Astrocyte (in vitro differentiated cells and primary cell): ENCODE data around the gene NLRP6. TPM values are rescaled to one million over a fixed set of nuclear protein-coding genes. Genes with fewer than 3 reads are reported as not detected.
"Not testable (repeated sequence)": the region's sequence is repeated elsewhere in the genome, so short reads cannot be mapped to it uniquely, and the experiment has no call there.

Experiments used
- DNase-seq: peaks from one replicate; pipeline ENCODE4 v3.0.0-alpha.2; 2010; ENCODE audit warnings: low read depth
- FAIRE-seq: peaks from 2 replicates; lab custom pipeline; 2011; peaks lifted over from hg19 to GRCh38; lab: Jason Lieb, UNC
- H2AFZ ChIP-seq: 2 replicates; pipeline ENCODE4 v1.6.0; 2012; ENCODE audit warnings: low read depth, low read length, inconsistent platforms
- H3K27ac ChIP-seq: 2 replicates; pipeline ENCODE4 v1.5.1; 2011; ENCODE audit warnings: low read depth, low read length, inconsistent platforms
- H3K27me3 ChIP-seq: 2 replicates; pipeline ENCODE4 v1.6.0; 2011; ENCODE audit warnings: low read length, inconsistent platforms; ENCODE audit not compliant: insufficient read depth
- H3K36me3 ChIP-seq: 2 replicates; pipeline ENCODE4 v1.5.1; 2011; ENCODE audit warnings: low read length, inconsistent platforms; ENCODE audit not compliant: insufficient read depth
- H3K4me1 ChIP-seq: 2 replicates; pipeline ENCODE4 v1.5.1; 2011; ENCODE audit warnings: low read length, inconsistent platforms; ENCODE audit not compliant: insufficient read depth
- H3K4me2 ChIP-seq: 2 replicates; pipeline ENCODE4 v1.6.0; 2012; ENCODE audit warnings: low read length, inconsistent platforms
- H3K4me3 ChIP-seq: 2 replicates; pipeline ENCODE4 v1.5.1; 2011; ENCODE audit warnings: low read depth, mild to moderate bottlenecking, low read length, inconsistent platforms; ENCODE audit not compliant: insufficient read depth
- H3K79me2 ChIP-seq: 2 replicates; pipeline ENCODE4 v1.6.0; 2012; ENCODE audit warnings: mild to moderate bottlenecking, low read length, inconsistent platforms; ENCODE audit not compliant: insufficient read depth
- H3K9ac ChIP-seq: 2 replicates; pipeline ENCODE4 v1.6.0; 2012; ENCODE audit warnings: mild to moderate bottlenecking, low read length, inconsistent platforms
- H3K9me3 ChIP-seq: 2 replicates; pipeline ENCODE4 v1.5.1; 2012; ENCODE audit warnings: low read depth, mild to moderate bottlenecking, low read length, inconsistent platforms; ENCODE audit not compliant: insufficient read depth
- H4K20me1 ChIP-seq: 2 replicates; pipeline ENCODE4 v1.6.0; 2012; ENCODE audit warnings: low read length, inconsistent platforms; ENCODE audit not compliant: insufficient read depth
- H3K27ac Mint-ChIP-seq: one replicate; pipeline ENCODE4 v1.8.0; 2021; ENCODE audit warnings: mild to moderate bottlenecking, mixed read lengths; ENCODE audit not compliant: unreplicated experiment
- H3K27me3 Mint-ChIP-seq: one replicate; pipeline ENCODE4 v1.8.0; 2021; ENCODE audit warnings: low read depth, mixed read lengths; ENCODE audit not compliant: unreplicated experiment
- H3K36me3 Mint-ChIP-seq: one replicate; pipeline ENCODE4 v1.8.0; 2021; ENCODE audit warnings: low read depth, mixed read lengths; ENCODE audit not compliant: unreplicated experiment
- H3K4me1 Mint-ChIP-seq: one replicate; pipeline ENCODE4 v1.8.0; 2021; ENCODE audit warnings: low read depth, mixed read lengths; ENCODE audit not compliant: unreplicated experiment
- H3K4me3 Mint-ChIP-seq: one replicate; pipeline ENCODE4 v1.8.0; 2021; ENCODE audit warnings: mild to moderate bottlenecking, moderate library complexity, mixed read lengths; ENCODE audit not compliant: unreplicated experiment
- H3K9me3 Mint-ChIP-seq: one replicate; pipeline ENCODE4 v1.8.0; 2021; ENCODE audit warnings: mild to moderate bottlenecking, mixed read lengths; ENCODE audit not compliant: unreplicated experiment
- CTCF ChIP-seq: IDR thresholded peaks from 2 replicates; pipeline ENCODE4 v1.5.1; 2011; ENCODE audit warnings: low read depth, mild to moderate bottlenecking, inconsistent platforms, low read length, moderate library complexity; ENCODE audit not compliant: insufficient read depth
- EZH2 ChIP-seq: IDR thresholded peaks from 2 replicates; pipeline ENCODE4 v1.6.1; 2012; ENCODE audit warnings: mild to moderate bottlenecking, low read length, inconsistent platforms; ENCODE audit not compliant: insufficient read depth
- total RNA-seq: library from RNA; stranded (reverse); gene quantifications from 2 replicates; pipeline ENCODE4 v1.2.1, GENCODE V29; 2021

NLRP6 gene
- total RNA-seq, 1 donor from 2014 or later, result not detected

DNA sequence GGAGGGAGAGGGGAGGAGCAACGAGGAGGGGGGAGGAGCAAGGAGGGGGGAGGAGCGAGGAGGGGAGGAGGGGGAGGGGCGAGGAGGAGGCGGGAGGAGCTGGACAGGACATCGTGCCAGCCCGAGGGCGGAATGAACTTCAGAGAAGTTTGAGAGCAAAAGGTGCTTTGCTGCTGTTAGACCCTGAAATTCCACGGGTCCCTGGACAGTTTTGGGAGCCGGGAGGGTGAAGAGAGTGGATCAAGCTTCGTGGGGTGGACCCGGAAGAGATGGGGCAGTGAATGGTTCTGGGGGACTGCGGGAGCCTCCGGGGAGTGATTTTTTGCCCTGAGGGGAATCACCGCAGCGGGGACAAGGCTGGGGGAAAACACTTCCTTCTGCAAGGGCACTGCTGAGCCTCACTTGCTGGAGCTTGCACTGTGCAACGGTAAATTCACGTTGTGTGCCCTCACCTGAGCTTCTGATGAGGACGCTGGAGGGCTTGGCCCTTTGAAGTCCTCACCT lies 10.7 kb upstream of the NLRP6 start:
- H3K36me3 ChIP-seq, result no peaks in the 10 kb centered on the region
- Mint-ChIP-seq H3K9me3 (peaks cover 2% of the 10 kb centered on the region), H3K4me1 (no peaks in the 10 kb centered on the region), H3K4me3 (no peak overlapping the region), H3K27ac (no peak overlapping the region), H3K27me3 (peaks cover 23% of the 10 kb centered on the region), H3K36me3 (no peaks in the 10 kb centered on the region)
- no peak overlapping the region for H3K9ac ChIP-seq
- H3K9me3 ChIP-seq, result no peaks in the 10 kb centered on the region
- H2AFZ ChIP-seq, result no peak overlapping the region
- H3K27me3 ChIP-seq, result peaks cover 9% of the 10 kb centered on the region
- FAIRE-seq (no peak), DNase-seq (no peak)
- no peaks in the 10 kb centered on the region for H3K79me2 ChIP-seq
- no peak overlapping the region for H3K4me3 ChIP-seq
- TF ChIP-seq CTCF (no peak), EZH2 (no peak)
- H3K4me1 ChIP-seq, result no peaks in the 10 kb centered on the region
- no peak overlapping the region for H3K27ac ChIP-seq
- H3K4me2 ChIP-seq, result no peak overlapping the region
- H4K20me1 ChIP-seq, result no peaks in the 10 kb centered on the region

GRCh38 chr11:268716-269145 lies 9.5 kb upstream of the NLRP6 start:
- not testable (repeated sequence) for H3K9me3 ChIP-seq, H3K79me2 ChIP-seq, H3K4me3 ChIP-seq, H3K4me3 Mint-ChIP-seq, H3K27ac Mint-ChIP-seq, H3K36me3 ChIP-seq, H4K20me1 ChIP-seq, H3K9ac ChIP-seq, H3K4me1 Mint-ChIP-seq, FAIRE-seq, H3K9me3 Mint-ChIP-seq, H3K36me3 Mint-ChIP-seq, H3K4me1 ChIP-seq, H2AFZ ChIP-seq, H3K4me2 ChIP-seq, H3K27ac ChIP-seq
- H3K27me3 ChIP-seq, result peaks cover 11% of the 10 kb centered on the region
- H3K27me3 Mint-ChIP-seq, result peaks cover 27% of the 10 kb centered on the region
- peak; percentile 18 for DNase-seq

- Histone ChIP-seq H2AFZ (no peak overlapping the region), H3K27me3 (peaks cover 13% of the 10 kb centered on the region), H3K27ac (no peak overlapping the region), H3K4me3 (no peak overlapping the region), H3K9me3 (no peaks in the 10 kb centered on the region), H3K36me3 (no peaks in the 10 kb centered on the region), H3K4me1 (no peaks in the 10 kb centered on the region), H3K4me2 (no peak overlapping the region), H3K9ac (no peak overlapping the region), H3K79me2 (no peaks in the 10 kb centered on the region), H4K20me1 (no peaks in the 10 kb centered on the region)
- H3K27me3 Mint-ChIP-seq, result peaks cover 27% of the 10 kb centered on the region
- DNase-seq (no peak), FAIRE-seq (no peak)
- H3K9me3 Mint-ChIP-seq, result peaks cover 2% of the 10 kb centered on the region
- TF ChIP-seq CTCF (no peak), EZH2 (no peak)
- no peaks in the 10 kb centered on the region for H3K4me1 Mint-ChIP-seq
- no peaks in the 10 kb centered on the region for H3K36me3 Mint-ChIP-seq
- H3K4me3 Mint-ChIP-seq, result no peak overlapping the region
- no peak overlapping the region for H3K27ac Mint-ChIP-seq
These were observed 8.9 kb upstream of the NLRP6 start for GRCh38 chr11:269146-269890.
